HK-2 (cell line): ENCODE results near the gene TACC2.
"Not testable (repeated sequence)": the region's sequence is repeated elsewhere in the genome, so short reads cannot be mapped to it uniquely, and the experiment has no call there.

Source experiments
- DNase-seq: peaks from one replicate; pipeline ENCODE4 v3.0.0-alpha.2; 2018; ENCODE audit not compliant: unreplicated experiment

Gene TACC2

GRCh38 chr10:122062831-122063674 lies 74.1 kb downstream of the TACC2 start:
- DNase-seq = peak; percentile 64

GRCh38 chr10:122066337-122066939 lies 77.5 kb downstream of the TACC2 start:
- not testable (repeated sequence) for DNase-seq

GRCh38 chr10:122068844-122069243 lies 79.9 kb downstream of the TACC2 start:
- DNase-seq = no peak

GRCh38 chr10:122072491-122072890 lies 83.5 kb downstream of the TACC2 start:
- DNase-seq = no peak

GRCh38 chr10:122073508-122073907 lies 84.5 kb downstream of the TACC2 start:
- DNase-seq = no peak

- DNase-seq = no peak
These were observed 86.2 kb downstream of the TACC2 start for GRCh38 chr10:122075171-122075570.

- DNase-seq = not testable (repeated sequence)
These were observed 86.9 kb downstream of the TACC2 start for GRCh38 chr10:122075876-122076275.

GRCh38 chr10:122077311-122077875 lies 88.4 kb downstream of the TACC2 start:
- no peak for DNase-seq

GRCh38 chr10:122078326-122078725 lies 89.4 kb downstream of the TACC2 start:
- no peak for DNase-seq

- no peak for DNase-seq
These were observed 90.2 kb downstream of the TACC2 start for GRCh38 chr10:122078965-122079795.

GRCh38 chr10:122082616-122083477 lies 93.9 kb downstream of the TACC2 start:
- no peak for DNase-seq

- DNase-seq = no peak
These were observed 94.6 kb downstream of the TACC2 start for GRCh38 chr10:122083478-122084025.

- no peak for DNase-seq
These were observed 95.5 kb downstream of the TACC2 start for GRCh38 chr10:122084286-122085041.

GRCh38 chr10:122085423-122085911 lies 96.5 kb downstream of the TACC2 start:
- DNase-seq = no peak

- DNase-seq = no peak
These were observed 97.7 kb downstream of the TACC2 start for GRCh38 chr10:122086416-122087240.

GRCh38 chr10:122087436-122087835 lies 98.5 kb downstream of the TACC2 start:
- DNase-seq = no peak

- DNase-seq = no peak
These were observed 100.5 kb downstream of the TACC2 start for GRCh38 chr10:122089311-122090017.

GRCh38 chr10:122091722-122092121 lies 102.8 kb downstream of the TACC2 start:
- DNase-seq = no peak
